K562 (cell line): ENCODE measurements around the gene APOC1. TPM values are rescaled to one million over a fixed set of nuclear protein-coding genes. Genes with fewer than 3 reads are reported as not detected.

Experiments
- ATAC-seq: fragments of 200-7000 bp; cut with Tn5 transposase; 3 replicates; pipeline ENCODE4 v1.9.1; 2020; ENCODE audit warnings: moderate library complexity
- BruUV-seq: library from RNA; stranded (reverse); fragments of 400-500 nt; replicated peaks from 2 replicates; lab custom pipeline; 2021; lab: Mats Ljungman, UMichigan
- CTCF ChIA-PET: fragments of 300-600 bp; formaldehyde crosslinking; extraction: SDS; loops from one replicate; lab custom pipeline; 2021; ENCODE audit warnings: low intra/inter-chr PET ratio; lab: Yijun Ruan, JAX
- POLR2A ChIA-PET: fragments of 300-600, 350-650 bp; sonication (Branson Sonifier 250); formaldehyde crosslinking; extraction: SDS; loops from one replicate; lab custom pipeline; 2021; ENCODE audit warnings: antibody characterized with exemption, inconsistent platforms; lab: Yijun Ruan, JAX
- DNase-seq, 4 experiments: peaks; one replicate each; pipeline versions ENCODE4 v3.0.0 to v3.0.0-alpha.2; 2011 to 2018; ENCODE audit warnings: low spot score in 3 of 4, mixed read lengths in 3 of 4; ENCODE audit errors: extremely low read depth in 1 of 4
- FAIRE-seq: peaks from 2 replicates; lab custom pipeline; 2011; peaks lifted over from hg19 to GRCh38; lab: Jason Lieb, UNC
- H2AFZ ChIP-seq: 2 replicates; pipeline ENCODE4 v1.6.0; 2011; ENCODE audit warnings: low read depth, low read length, control low read depth, inconsistent platforms
- H3K27ac ChIP-seq: fragments of 200-600 bp; 3 replicates; pipeline ENCODE4 v1.8.0; 2011; ENCODE audit warnings: low read depth, mild to moderate bottlenecking, control low read depth, inconsistent platforms, low read length, moderate library complexity, mixed read lengths; ENCODE audit errors: extremely low read depth
- H3K27me3 ChIP-seq, 2 experiments: fragments of 300-600 bp in 1 of 2; 2 replicates in 1 of 2; 3 replicates in 1 of 2; pipeline versions ENCODE4 v1.6.0 to v1.8.0; 2011; ENCODE audit warnings: inconsistent platforms in 2 of 2, low read length in 2 of 2, mild to moderate bottlenecking in 1 of 2, mixed read lengths in 1 of 2, moderate library complexity in 1 of 2; ENCODE audit not compliant: control insufficient read depth in 2 of 2, insufficient read depth in 2 of 2
- H3K36me3 ChIP-seq: fragments of 300-600 bp; 3 replicates; pipeline ENCODE4 v1.8.0; 2011; ENCODE audit warnings: mild to moderate bottlenecking, low read length, inconsistent platforms; ENCODE audit not compliant: control insufficient read depth, insufficient read depth
- H3K4me1 ChIP-seq, 2 experiments: fragments of 200-600 bp in 1 of 2; replicated peaks in 1 of 2; 2 replicates in 1 of 2; 3 replicates in 1 of 2; pipeline versions ENCODE4 v1.5.1 to v1.8.0; 2011; ENCODE audit warnings: inconsistent platforms in 2 of 2, low read length in 2 of 2, mild to moderate bottlenecking in 1 of 2, mixed read lengths in 1 of 2, moderate library complexity in 1 of 2; ENCODE audit not compliant: control insufficient read depth in 2 of 2, insufficient read depth in 2 of 2
- H3K4me2 ChIP-seq: 2 replicates; pipeline ENCODE4 v1.6.1; 2011; ENCODE audit warnings: low read length, control low read depth, inconsistent platforms, mixed read lengths; ENCODE audit not compliant: insufficient read depth
- H3K4me3 ChIP-seq: fragments of 200-600 bp; sonication (generic), shearing (Covaris generic); 2 replicates; pipeline ENCODE4 v1.5.1; 2016; ENCODE audit warnings: control low read depth, inconsistent platforms
- H3K79me2 ChIP-seq: fragments of 200-600 bp; 3 replicates; pipeline ENCODE4 v1.8.0; 2011; ENCODE audit warnings: low read length, inconsistent platforms; ENCODE audit not compliant: control insufficient read depth, insufficient read depth
- H3K9ac ChIP-seq, 2 experiments: 2 replicates each; pipeline versions ENCODE4 v1.6.0 to v1.6.1; 2011; ENCODE audit warnings: low read depth in 2 of 2, low read length in 2 of 2, control low read depth in 1 of 2, inconsistent platforms in 1 of 2, mild to moderate bottlenecking in 1 of 2, mixed read lengths in 1 of 2; ENCODE audit not compliant: insufficient read depth in 1 of 2
- H3K9me1 ChIP-seq: one replicate; pipeline ENCODE4 v1.6.0; 2011; ENCODE audit warnings: inconsistent platforms, mild to moderate bottlenecking, low read length, moderate library complexity; ENCODE audit not compliant: control insufficient read depth, insufficient read depth
- H3K9me3 ChIP-seq: replicated peaks from 2 replicates; pipeline ENCODE4 v1.5.1; 2011; ENCODE audit warnings: low read depth, low read length, inconsistent platforms; ENCODE audit not compliant: control insufficient read depth, insufficient read depth
- H4K20me1 ChIP-seq: replicated peaks from 2 replicates; pipeline ENCODE4 v1.6.1; 2011; ENCODE audit warnings: low read length, inconsistent platforms, mixed read lengths; ENCODE audit not compliant: control insufficient read depth, insufficient read depth
- ELK1 ChIP-seq: sonication (generic); formaldehyde crosslinking; IDR thresholded peaks from 2 replicates; pipeline ENCODE4 v1.8.1; 2022; ENCODE audit warnings: missing genetic modification reagents
- HOXB6 ChIP-seq: fragments of 250-450 bp; sonication (Bioruptor Pico); IDR thresholded peaks from 2 replicates; pipeline ENCODE4 v1.5.1; 2022; ENCODE audit warnings: mild to moderate bottlenecking, borderline replicate concordance
- POLR2AphosphoS2 ChIP-seq: IDR thresholded peaks from 2 replicates; pipeline ENCODE4 v1.6.1; 2012; ENCODE audit warnings: low read length, improper control_type of control experiment
- POLR2G ChIP-seq: fragments of 200-400 bp; formaldehyde crosslinking; IDR thresholded peaks from 2 replicates; pipeline ENCODE4 v1.6.1; 2017; ENCODE audit warnings: low read depth, mild to moderate bottlenecking, antibody characterized with exemption, low read length, moderate library complexity
- SNRNP70 ChIP-seq: fragments of 200-400 bp; formaldehyde crosslinking; optimal IDR thresholded peaks from 2 replicates; pipeline ENCODE3; 2017; ENCODE audit warnings: low read depth, low read length
- WGBS: fragments of 100-300 bp; shearing (Covaris generic); methylation state at CpG from one replicate; pipeline ENCODE4 v1.1.6; 2016; ENCODE audit warnings: low coverage, mixed read lengths; ENCODE audit not compliant: insufficient coverage; ENCODE audit errors: missing lambda C conversion rate; 5-methylcytosine and 5-hydroxymethylcytosine counted together
- in situ Hi-C: fragments of 300-500 bp; cut with MboI; formaldehyde crosslinking; loops from 4 replicates; pipeline ENCODE4 v1.15.0; 2018; ENCODE audit warnings: inconsistent platforms, mixed read lengths
- intact Hi-C: fragments of 100-400 bp; cut with micrococcal nuclease; formaldehyde crosslinking; loops from 2 replicates; pipeline ENCODE4 v1.14.2; 2022
- polyA plus RNA-seq, 8 experiments: library from polyadenylated mRNA; depleted of rRNA in 4 of 8; stranded (reverse) in 5 of 8; unstranded in 3 of 8; fragments of >200 nt; fragmentation: Nextera tagmentation in 2 of 8; fragmentation: Illumina TruSeq in 1 of 8; extraction: Ambion mirVana in 2 of 8; extraction: Trizol in 1 of 8; gene quantifications; 2 replicates each; pipeline versions ENCODE4 v1.2.1 to v1.2.3, GENCODE V29; 2011 to 2014; ENCODE audit warnings: inconsistent platforms in 1 of 8, missing spikeins in 1 of 8
- total RNA-seq, 7 experiments: library from RNA; depleted of rRNA in 6 of 7; stranded (reverse); fragments of >200 nt in 6 of 7; fragmentation: Illumina TruSeq in 2 of 7; extraction: Trizol in 2 of 7; gene quantifications; 2 replicates each; pipeline versions ENCODE4 v1.2.1 to v1.2.3, GENCODE V29; 2011 to 2021; ENCODE audit warnings: low replicate concordance in 1 of 7

The APOC1 gene
- total and polyA plus RNA-seq, 9 of the 15 experiments (the other 6 are each of a cell fraction or from before 2014, with no cell fraction given), result 115 to 408 (median 220) TPM

DNA sequence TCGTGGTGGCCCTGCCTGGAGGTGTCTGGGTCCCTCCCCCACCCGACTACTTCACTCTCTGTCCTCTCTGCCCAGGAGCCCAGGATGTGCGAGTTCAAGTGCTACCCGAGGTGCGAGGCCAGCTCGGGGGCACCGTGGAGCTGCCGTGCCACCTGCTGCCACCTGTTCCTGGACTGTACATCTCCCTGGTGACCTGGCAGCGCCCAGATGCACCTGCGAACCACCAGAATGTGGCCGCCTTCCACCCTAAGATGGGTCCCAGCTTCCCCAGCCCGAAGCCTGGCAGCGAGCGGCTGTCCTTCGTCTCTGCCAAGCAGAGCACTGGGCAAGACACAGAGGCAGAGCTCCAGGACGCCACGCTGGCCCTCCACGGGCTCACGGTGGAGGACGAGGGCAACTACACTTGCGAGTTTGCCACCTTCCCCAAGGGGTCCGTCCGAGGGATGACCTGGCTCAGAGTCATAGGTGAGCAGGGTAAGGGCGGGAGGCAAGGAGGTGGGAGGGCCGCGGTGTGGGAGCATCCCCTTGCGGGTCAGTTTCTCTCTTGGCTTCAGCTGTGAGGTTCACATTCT, 49.1 kb upstream of the APOC1 start:
- Histone ChIP-seq H3K9me3 (no peaks in the 10 kb centered on the region), H3K79me2 (no peaks in the 10 kb centered on the region; the same call in 2 of the 3 replicates), H3K27me3 (no peaks in the 10 kb centered on the region), H2AFZ (no peak overlapping the region), H3K36me3 (peaks cover 35% of the 10 kb centered on the region), H3K4me3 (no peak overlapping the region)
- BruUV-seq, result no TSS peak
- CTCF ChIA-PET, result no interaction called here
- no peak for ATAC-seq
- peak in 1 of 4 experiments; percentile 11 for DNase-seq
- intact Hi-C loops, result no loop called here
- TF ChIP-seq POLR2G (peak; percentile 52), SNRNP70 (no peak), POLR2AphosphoS2 (no peak), ELK1 (CRISPR knock-in tag) (no peak), HOXB6 (CRISPR knock-in tag) (no peak)
- TF ChIP-seq, all 486 proteins: peak for 1
- Histone ChIP-seq H4K20me1 (no peaks in the 10 kb centered on the region), H3K4me2 (no peak overlapping the region), H3K4me1 (peaks cover 0 to 7% of the 10 kb centered on the region in 2 experiments; a peak in 2 of 5 replicates), H3K9me1 (no peaks in the 10 kb centered on the region), H3K9ac (peak overlapping the region in 1 of 2 experiments; percentile 26; a peak in 1 of 4 replicates), H3K27ac (no peak overlapping the region)
- no peak for FAIRE-seq
- in situ Hi-C loops, result no loop called here
- 97% methylated on average over 25 of the region's 27 CpGs for WGBS
- POLR2A ChIA-PET, result interaction anchor here (0.6 to 1.2 kb wide), 5 partner anchors 13 to 22 kb away, joined by 3 to 9 read pairs (median 3); no protein-coding TSS in a partner anchor
